NCI-H1417 (cell line): Measurements from ENCODE around the gene TAGLN.
A peak's percentile ranks its signal among the peaks of the same experiment; 100 is the strongest.
"Not testable (repeated sequence)": the region's sequence is repeated elsewhere in the genome, so short reads cannot be mapped to it uniquely, and the experiment has no call there.

Experiments
- DNase-seq, 3 experiments: peaks; one replicate each; lab custom pipeline; 2025; lab: John Stamatoyannopoulos, UW

The TAGLN gene

DNA sequence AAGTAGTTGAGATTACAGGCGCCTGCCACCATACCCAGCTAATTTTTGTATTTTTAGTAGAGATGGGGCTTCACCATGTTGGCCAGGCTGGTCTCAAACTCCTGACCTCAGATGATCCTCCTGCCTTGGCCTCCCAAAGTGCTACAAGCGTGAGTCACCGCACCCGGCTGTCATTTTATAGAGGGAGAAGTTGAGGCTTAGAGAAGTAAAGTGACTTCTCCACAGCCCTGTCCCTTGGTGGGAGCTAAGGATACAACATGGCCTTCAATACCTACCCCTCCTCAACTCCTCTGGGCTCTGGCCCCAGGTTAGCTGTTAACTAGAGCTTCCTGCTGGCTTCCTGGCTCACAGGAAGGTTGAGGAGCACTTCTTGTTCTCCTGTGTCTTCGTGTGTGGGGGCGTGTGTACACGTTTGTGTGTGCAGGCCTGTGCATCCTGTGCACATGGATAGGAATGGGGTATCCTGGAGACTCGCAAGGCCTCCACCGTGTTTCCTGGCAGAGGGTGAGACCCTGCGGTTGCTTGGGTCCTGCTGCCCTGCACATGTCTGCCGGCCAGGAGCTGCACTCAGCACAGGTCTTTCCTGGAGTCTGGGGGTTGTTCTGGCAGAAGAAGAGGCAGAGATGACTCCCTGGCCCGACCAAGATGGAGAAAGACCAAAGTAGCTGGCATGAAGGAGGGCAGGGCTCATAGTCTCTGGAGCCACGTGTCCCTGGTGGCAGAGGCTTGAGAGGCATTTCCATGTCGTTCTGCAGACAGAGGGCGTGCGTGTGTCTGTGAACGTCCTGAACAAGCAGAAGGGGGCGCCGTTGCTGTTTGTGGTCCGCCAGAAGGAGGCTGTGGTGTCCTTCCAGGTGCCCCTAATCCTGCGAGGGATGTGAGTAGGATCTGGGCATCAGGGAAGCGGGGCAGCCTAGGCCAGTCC lies 18.2 kb upstream of the TAGLN start:
- DNase-seq, result peak in 1 of 3 experiments; percentile 29

DNA sequence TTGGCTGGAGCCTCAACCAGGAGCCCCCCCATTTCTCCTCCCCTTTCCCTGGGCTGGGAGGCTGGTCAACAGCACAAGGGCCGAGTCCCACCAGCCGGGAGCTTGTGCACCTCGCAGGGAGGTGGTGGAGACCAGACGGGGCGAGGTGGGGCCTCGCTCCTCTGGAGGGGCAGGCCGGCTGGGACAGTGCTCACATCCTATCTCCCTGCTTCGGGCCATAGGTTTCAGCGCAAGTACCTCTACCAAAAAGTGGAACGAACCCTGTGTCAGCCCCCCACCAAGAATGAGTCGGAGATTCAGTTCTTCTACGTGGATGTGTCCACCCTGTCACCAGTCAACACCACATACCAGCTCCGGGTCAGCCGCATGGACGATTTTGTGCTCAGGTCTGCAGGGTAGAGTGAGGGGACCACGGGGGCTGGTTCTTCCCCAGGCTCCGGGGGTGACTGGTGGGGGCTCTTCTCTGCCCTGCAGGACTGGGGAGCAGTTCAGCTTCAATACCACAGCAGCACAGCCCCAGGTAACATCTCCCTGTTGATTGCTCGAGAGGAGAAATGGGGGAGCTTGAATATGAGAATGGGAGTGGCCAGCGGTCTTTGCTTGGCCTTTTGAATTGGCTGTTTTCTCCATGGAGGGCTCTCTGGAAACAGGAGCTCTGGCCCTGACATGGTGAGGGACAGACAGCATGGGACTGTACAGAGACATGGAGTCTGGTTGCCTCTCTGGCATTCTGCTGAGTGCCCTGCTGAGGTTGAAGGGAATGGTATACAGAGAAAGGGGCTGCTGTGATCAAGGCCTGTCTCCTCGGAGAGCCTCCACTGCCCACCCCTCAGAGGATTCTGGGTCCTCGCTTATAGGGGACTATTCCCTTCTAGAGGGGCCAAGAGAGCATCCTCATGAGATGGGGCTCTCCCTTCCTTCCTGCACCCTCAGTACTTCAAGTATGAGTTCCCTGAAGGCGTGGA lies 17.3 kb upstream of the TAGLN start:
- no peak for DNase-seq

DNA sequence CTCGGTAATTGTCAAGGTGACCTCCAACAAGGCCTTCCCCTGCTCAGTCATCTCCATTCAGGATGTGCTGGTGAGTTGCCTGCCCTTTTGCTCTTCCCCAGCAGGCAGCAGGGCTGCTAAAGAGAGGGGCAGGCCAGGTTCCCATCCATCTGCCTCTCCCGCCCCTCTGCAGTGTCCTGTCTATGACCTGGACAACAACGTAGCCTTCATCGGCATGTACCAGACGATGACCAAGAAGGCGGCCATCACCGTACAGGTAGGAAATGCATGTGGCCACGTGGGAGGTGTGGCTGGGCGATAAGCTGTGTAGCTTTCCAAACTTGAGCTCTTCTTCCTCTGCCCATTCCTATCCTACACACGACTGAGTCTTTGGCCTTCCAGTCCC lies 16.6 kb upstream of the TAGLN start:
- DNase-seq, result no peak

DNA sequence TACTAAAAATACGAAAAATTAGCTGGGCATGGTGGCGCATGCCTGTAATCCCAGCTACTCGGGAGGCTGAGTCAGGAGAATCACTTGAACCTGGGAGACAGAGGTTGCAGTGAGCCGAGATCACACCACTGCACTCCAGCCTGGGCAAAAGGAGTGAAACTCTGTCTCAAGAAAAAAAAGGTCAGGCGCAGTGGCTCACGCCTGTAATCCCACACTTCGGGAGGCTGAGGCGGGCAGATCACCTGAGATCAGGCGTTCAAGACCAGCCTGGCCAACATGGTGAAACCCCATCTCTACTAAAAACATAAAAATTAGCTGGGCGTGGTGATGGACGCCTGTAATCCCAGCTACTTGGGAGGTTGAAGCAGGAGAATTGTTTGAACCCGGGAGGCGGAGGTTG lies 16.0 kb upstream of the TAGLN start:
- not testable (repeated sequence) for DNase-seq

DNA sequence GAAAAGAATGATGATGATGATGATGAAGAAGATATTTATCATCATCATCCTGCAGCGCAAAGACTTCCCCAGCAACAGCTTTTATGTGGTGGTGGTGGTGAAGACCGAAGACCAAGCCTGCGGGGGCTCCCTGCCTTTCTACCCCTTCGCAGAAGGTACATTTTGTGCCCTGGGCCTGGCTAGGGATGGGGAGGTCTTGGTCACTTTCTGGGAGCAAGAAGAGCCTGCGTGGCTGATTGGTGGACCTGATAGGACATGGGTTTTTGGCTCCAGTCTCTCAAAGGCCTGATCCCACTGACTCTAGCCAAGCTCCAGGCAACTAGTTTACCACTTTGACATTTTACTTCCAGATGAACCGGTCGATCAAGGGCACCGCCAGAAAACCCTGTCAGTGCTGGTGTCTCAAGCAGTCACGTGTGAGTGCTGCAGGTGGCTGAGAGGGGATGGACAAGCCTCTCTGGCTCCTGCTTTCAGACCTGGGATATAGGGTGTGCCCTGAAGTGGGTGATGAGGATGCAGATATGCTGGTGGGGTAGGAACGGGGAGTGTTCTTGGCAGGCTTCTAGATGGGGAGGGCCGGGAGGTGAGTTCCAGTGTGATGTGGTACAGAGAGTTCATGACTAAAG lies 15.3 kb upstream of the TAGLN start:
- DNase-seq, result peak in 1 of 3 experiments; percentile 60

DNA sequence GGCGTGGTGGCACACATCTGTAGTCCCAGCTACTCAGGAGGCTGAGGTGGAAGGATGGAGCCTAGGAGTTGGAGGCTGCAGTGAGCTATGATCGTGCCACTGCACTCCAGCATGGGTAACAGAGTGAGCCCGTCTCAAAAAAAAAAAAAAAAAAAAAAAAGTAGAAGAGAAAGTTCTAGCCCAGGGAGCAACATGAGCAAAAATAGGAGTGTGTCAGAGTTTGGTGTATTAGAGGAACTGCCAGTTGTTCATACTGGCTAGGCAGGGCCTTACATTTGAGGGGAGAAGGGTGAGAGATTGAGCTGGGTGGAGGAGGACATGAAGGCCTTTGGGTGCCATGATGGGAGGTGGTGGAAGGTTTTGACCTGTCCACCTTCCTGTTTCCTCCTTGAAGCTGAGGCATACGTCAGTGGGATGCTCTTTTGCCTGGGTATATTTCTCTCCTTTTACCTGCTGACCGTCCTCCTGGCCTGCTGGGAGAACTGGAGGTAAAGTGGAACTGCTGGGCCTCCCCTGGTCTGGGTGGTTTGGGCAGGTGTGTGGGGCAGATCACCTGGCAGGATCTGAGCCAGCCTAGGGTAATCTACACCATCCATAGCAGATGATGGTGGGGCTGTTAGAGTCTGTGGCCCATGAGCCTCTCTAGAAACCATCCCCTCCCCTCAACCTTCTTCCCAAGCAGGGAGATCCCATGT lies 13.3 kb upstream of the TAGLN start:
- no peak for DNase-seq

DNA sequence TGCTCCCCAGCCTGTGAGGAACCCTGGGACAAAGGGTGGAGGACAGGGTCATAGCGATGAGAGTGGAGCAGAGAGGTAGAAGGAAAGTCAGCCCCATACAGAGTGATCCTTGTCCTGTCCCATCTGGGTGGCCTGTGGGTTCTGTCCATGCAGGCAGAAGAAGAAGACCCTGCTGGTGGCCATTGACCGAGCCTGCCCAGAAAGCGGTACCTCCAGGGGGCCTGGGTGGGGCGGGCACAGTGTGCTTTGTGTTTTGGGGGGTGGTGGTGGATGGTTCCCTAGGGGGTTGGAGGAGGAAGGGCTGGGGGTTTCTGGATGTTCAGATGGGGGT lies 12.8 kb upstream of the TAGLN start:
- no peak for DNase-seq

DNA sequence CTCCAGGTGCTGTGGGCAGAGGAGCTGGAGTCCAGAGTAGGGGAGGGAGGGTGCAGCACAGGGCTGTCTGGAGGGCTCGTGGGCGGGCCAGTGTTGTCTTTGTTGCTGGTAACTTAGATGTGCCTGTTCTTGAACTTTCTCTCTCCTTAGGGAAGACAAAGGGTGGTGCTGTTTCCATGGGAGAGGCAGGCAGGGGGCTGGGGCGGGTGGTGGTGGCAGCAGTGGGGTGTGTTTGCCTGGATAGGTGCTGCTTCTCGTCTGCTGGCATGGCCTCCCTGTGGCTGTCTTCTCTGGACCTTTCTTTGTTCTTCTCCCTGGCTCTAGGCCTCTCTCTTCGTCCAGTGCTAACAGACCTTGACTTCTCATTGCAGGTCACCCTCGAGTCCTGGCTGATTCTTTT lies 12.2 kb upstream of the TAGLN start:
- no peak for DNase-seq

DNA sequence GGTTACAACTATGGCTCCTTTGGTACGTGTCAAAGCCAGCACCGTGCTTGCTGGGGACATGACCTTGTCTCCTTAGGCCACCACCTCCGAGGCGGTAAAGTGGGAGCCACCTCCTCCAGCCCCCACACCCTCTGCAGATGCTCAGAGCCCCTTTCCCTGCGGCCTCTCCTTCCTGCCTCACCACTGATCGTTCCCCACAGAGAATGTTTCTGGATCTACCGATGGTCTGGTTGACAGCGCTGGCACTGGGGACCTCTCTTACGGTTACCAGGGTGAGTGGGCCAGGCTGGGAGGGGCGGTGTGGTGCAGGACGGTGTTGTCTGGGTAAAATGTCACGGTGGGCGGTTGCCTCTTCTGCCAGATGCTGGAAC lies 11.8 kb upstream of the TAGLN start:
- no peak for DNase-seq

DNA sequence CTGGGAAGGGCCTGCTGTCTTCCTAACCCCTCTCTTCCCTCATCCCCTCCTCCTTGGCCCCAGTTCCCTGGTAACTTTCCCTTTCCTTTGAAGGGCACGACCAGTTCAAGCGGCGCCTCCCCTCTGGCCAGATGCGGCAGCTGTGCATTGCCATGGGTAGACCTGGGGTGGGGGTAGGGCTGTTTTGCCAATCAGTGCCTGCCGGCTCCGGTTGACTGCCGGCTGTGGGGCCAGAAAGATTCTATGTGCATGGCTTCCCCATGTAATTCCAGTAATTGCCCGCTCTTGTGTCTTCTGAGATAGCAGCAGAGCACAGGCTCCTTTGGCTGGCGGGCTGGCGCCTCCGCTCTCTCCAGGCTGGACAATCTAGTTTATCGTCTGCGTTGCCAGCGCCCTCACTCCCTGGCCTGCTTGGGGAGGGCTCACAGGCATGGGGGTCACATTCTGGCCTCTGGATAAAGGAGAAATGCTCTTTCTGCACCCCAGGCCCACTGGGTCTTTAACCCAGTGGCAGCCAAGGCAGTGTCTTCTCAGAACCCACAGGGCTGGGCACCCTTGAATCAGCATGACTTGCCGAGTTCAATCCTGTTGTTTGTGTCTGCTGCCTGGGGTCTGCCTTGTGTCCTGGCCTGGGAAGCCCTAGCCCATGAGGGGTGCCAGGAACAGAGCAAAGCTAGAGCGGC lies 11.2 kb upstream of the TAGLN start:
- no peak for DNase-seq

DNA sequence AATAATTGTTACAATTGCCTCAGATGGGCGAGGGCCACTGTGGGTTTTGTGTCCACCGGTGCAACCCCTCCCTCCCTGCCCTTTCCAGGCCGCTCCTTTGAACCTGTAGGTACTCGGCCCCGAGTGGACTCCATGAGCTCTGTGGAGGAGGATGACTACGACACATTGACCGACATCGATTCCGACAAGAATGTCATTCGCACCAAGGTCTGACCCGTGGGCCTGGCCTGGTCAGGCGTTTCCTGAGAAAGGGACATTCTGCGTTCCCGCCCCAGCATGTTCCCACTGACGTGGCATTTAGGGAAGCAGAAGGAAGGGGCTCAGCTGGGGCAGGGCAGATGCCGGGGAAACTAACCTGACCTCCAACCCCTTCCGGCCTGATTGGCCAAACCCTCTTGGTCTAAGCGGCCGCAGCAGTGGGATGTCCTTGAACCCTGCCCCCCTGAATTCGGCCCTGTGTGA lies 10.5 kb upstream of the TAGLN start:
- no peak for DNase-seq

DNA sequence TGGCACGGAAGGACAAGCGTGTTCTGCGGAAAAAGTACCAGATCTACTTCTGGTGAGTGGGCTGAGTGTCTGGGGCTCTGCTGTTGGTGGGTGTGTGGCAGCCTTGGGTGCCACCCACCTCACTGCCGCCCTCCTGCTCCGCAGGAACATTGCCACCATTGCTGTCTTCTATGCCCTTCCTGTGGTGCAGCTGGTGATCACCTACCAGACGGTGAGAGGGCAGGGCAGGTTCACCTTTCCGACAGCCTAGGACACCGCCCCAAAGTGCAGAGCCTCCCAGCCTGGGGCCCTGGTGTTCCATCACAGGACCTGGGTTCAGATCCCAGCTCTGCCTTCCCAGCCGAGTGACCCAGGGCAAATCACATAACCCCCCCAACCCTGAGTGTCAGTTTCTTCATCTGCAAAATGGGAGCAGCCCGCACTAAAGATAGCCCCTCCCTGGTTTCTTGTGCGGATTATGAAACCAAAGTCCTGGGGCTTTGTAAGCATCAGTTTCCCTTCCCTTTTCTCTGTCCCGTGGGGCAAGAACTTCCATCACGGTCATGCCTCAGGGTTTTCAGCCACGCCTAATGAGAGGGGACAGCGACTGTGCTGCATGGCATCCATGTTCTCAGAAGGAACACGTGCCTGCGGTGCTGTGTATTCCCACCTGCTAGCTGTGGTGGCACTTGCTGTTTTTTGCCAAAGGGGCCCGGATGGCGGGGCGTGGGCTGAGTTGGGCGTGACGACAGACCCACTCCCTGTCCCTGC lies 9.8 kb upstream of the TAGLN start:
- DNase-seq, result no peak

DNA sequence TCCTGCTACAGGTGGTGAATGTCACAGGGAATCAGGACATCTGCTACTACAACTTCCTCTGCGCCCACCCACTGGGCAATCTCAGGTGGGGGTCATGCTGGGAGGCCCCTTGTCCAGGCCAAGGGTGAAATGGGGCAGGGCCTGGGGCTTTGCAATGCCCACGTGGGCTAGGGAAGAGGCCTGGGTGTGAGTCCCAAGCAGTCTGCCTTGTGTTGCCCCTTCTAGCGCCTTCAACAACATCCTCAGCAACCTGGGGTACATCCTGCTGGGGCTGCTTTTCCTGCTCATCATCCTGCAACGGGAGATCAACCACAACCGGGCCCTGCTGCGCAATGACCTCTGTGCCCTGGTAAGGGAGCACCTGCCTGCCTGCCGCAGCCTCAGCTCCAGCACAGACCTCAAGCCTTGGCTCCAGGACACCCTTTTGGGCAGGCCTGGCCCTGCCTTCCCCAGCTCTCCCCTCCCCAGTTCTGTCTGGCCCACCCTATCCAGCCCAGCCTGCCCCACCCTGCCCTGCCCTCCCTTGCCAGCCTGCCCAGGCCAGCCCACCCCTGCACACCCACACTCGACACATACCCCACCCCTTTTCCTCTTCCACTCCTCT lies 9.1 kb upstream of the TAGLN start:
- DNase-seq, result no peak

DNA sequence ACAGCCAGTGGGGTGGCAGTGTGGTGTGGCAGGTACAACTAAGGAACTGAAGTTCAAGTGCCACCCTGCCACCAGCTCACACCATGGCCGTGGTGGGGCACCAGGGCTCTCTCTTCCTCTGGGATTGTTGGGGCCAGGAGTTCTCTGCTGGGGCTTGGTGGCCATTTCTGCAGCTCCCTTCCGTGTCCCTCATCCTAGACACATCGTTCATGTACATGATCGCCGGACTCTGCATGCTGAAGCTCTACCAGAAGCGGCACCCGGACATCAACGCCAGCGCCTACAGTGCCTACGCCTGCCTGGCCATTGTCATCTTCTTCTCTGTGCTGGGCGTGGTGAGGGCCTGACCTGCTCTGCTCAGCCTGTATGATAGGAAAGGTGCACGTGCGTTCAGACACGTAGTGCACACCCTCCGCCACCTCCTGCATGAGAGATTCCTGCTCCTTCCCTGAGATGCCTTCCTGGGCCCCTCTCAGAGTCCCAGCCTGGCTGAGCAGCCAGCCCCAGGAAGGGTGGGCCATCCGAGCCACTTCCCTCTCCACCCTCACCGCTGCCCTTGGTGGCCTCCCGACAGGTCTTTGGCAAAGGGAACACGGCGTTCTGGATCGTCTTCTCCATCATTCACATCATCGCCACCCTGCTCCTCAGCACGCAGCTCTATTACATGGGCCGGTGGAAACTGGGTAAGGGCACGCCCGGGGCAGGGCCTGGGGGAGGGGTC lies 7.3 kb upstream of the TAGLN start:
- DNase-seq, result no peak

DNA sequence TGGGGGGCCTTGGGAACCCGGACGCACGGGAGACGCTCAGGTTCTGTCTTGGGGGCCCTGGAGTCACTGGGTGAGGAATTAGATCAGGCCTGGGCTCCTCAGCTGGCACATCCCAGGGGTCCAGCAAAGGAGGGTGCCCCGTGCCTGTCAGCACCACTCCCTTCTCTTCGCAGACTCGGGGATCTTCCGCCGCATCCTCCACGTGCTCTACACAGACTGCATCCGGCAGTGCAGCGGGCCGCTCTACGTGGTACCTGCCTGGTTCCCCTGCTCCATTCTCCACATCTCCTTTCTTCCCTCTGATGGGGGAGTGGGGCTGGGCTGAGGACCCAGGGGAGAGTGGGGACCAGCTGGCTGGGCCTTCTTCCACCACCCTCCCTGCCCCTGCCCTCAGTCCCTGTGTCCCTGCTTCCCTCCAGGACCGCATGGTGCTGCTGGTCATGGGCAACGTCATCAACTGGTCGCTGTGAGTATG lies 6.7 kb upstream of the TAGLN start:
- no peak for DNase-seq

DNA sequence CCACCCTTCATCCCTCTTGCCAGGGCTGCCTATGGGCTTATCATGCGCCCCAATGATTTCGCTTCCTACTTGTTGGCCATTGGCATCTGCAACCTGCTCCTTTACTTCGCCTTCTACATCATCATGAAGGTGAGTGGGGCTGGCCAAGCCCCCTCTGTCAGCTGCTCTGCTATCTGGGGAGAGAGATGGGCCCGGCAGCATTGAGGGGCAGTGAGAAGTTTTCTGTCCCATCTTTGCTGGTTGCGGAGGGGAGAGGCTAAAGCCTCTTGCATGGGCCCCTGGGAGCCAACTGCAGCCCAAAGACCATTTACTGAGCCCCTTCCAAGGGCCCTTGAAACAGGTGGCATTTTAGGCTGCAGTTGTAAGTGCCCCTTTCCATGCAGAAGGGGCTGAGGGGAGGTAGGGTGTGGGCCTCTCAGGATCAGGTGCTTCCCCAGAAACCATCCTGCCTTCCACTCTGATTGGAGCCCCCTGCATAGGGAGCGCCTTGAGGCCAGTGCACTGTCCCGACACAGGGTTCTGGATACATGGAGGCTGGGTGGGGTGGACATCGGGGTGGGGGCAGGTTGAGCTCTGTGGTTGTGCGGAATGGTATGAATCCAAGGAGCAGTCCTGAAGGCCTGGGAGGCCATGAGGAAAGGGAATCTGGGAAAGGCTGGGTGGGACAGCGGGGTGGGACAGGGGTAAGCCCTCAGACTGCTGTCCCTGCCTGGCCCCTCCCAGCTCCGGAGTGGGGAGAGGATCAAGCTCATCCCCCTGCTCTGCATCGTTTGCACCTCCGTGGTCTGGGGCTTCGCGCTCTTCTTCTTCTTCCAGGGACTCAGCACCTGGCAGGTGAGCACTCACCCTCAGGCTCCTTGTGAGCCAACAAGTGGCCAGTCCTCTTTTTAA lies 5.8 kb upstream of the TAGLN start:
- DNase-seq, result no peak

DNA sequence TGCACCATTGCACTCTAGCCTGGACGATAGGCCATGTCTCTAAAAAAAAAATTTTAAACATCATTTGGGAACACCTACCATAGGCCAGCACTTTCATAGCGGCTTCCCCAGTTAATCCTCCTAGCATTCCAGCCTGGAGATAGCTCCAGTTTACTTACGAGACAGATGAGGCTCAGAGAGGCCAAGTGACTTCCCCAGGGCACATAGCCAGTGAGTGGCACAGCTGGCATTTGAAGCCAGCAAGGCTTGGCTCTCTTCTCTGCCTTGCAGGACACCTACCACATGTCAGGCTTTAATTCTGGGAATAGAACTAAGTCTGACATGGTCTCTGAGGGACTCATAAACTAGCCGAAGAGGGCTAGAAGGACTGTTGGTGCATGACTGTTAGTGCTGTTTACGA lies 4.9 kb upstream of the TAGLN start:
- DNase-seq, result no peak

DNA sequence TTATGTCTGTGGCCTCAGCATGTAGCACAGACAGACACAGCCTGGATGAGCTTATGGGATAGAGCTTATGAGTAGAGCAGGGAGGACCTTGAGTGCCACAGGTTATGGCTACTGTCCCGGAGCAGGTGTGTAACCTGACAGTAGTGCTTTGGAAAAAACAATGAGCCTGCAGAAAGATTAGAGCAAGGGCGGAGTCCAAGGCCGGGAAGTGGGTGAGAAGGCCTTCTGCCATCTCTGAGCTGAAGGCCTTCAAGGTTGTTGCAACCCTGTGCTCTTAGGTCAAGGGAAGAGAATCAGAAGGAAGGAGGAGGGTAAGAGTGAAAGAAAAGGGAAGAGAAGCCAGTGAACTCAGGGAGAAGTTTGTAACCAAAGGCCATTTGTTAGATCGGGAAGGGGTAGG lies 3.9 kb upstream of the TAGLN start:
- DNase-seq, result no peak
